ENCODE data around the gene SAMD3.
"Not testable (repeated sequence)": the region's sequence is repeated elsewhere in the genome, so short reads cannot be mapped to it uniquely, and the experiment has no call there.

Gene SAMD3

DNA sequence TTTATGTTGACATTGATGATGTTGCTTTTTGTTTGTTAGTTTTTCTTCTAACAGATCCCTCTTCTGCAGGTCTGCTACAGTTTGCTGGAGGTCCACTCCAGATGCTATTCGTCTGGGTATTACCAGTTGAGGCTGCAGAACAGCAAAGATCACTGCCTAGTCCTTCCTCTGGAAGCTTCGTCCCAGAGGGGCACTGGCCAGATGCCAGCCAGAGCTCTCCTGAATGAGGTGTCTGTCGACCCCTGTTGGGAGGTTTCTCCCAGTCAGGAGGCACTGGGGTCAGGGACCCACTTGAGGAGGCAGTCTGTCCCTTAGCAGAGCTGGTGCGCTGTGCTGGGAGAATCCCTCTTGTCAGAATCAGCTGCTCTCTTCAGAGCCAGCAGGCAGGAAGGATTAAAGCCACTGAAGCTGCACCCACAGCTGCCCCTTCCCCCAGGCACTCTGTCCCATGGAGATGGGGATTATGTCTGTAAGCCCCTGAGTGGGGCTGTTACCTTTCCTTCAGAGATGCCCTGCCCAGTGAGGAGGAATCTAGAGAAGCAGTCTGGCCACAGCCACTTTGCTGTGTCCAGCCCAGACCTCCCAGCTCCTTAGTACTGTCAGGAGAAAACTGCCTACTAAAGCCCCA, 49.3 kb downstream of the SAMD3 start:
- DNase-seq (ENCODE audit: low read depth): not testable (repeated sequence)

DNA sequence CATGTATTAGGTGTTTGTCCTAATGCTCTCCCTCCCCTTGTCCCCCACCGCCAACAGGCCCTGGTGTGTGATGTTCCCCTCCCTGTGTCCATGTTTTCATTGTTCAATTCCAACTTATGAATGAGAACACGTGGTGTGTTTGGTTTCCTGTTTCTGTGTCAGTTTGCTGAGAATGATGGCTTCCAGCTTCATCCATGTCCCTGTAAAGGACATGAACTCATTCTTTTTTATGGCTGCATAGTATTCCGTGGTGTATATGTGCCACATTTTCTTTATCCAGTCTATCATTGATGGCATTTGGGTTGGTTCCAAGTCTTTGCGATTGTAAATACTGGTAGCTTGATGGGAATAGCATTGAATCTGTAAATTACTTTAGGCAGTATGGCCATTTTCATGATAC, 52.6 kb downstream of the SAMD3 start:
- not testable (repeated sequence) for DNase-seq (ENCODE audit: low read depth)

DNA sequence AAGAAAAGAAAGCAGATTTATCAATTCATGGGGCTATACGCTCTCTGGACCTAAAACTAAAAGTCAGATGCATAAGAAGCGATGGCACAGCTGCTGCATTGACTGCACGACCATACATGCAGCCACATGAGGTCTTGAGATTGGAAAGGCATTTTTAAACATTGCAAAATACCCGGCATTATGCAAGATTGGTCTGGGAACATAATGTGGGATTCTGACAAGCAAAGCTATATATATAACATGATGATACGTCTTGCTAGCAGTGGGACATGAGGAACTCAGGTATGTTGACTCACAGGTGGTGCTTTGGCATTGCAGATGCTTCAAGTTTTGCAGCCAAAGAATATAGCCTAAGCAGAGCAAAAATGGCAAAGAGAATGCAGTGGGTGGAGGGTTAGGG, 55.1 kb downstream of the SAMD3 start:
- no peak for DNase-seq (ENCODE audit: low read depth)

DNA sequence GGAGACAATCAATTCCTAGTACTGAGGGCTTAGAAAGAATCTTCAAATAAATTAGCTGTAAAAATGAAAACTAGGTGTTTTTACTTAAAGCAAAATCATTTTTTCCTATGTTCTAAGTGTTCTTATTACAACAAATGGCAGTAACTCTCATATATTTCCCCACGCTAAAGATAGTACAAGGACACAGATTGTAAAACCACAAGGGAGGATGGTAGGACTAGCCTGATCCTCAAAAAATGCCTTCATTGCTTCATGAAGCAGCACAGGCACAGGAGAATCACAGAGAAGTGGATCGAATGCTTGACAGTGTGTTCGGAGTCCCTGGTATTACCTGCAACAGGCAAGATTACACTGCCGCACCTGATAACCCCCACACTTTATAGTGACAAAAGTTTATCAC, 58.5 kb downstream of the SAMD3 start:
- DNase-seq (ENCODE audit: low read depth): no peak

DNA sequence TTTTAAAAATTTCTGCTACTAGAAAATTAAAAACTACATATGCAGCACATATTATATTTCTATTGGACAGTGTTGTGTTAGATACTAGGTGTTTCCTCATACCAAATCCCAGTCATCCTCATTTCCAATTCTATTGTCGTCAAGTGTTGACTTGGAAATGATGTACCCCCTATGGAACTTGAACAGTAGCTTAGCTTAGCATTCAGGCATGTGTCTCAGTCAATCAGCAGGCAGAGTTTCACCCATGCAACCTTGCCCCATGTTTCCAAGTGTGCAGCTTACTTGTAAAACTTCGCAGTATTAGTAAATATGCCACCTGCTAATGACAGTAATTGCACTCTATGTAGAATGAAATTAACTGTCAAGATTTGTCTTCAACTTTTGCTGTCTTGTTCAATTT, 59.5 kb downstream of the SAMD3 start:
- no peak for DNase-seq (ENCODE audit: low read depth)

DNA sequence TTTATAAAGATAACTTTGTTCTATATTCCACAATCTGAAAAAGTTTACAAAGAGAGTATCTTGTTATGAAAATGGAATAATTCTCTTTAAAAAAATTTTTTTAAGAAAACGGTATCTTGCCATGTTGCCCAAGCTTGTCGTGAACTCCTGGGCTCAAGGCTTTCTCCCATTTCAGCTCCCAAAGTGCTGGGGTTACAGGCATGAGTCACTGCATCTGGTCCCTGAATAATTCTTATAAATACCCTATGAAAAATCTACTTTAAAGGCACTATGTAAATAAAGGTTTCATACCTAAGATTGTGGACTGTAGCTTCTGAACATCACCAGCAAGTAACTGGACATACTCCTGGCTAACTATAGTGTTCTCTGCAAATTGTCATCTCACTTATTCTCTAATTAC, 60.3 kb downstream of the SAMD3 start:
- no peak for DNase-seq (ENCODE audit: low read depth)

DNA sequence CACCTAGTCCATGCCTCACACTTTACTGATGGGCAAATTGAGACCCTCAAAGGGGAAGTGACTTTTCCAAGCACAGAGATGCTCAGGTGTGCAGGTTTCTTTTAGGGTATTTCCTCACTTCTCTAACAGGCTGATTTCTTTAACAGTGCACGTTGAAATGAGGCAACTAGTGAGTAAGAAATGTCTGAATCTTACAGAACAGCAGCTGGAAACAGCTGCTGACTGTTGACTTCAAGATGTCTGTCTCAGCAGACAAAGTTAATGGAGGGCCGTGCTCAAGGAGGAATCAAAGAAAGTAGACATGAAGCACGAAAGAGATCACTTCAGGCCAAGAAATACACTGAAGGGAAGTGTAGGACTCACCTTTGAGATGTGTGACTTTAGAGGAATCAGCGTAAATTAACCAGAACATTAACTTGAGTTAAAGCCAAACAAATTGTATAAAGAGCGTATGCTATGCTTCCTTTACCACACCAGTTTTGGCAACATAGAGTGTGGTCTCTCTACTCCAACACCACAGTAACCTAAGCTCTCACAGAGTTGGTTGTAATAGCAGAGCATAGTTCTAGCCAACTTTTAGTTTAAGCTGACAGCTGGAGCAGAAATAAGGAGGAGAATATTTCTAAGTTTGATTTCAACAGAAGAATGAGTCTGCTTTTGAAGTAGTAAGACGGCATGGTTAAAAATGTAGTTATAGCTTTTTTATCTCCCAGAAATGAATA, 60.9 kb downstream of the SAMD3 start:
- DNase-seq (ENCODE audit: low read depth): no peak

DNA sequence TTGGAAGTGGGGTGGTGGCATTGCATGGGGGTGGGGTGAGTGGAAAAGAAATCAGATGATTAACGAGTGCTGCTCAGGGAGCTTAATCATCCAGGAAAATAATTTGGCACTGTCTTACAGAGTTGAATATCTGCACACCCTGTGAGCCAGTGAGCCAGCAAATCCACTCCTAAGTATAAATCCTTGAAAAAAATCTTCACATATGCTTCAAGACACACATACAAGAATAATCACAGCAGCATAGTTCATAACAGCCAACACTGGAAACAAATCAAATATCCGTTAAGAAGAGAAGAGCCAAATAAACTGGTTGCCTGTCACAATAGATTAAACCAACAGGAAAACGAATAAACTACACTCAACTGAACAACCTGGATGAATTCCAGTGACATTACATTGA, 62.8 kb downstream of the SAMD3 start:
- DNase-seq (ENCODE audit: low read depth): no peak

DNA sequence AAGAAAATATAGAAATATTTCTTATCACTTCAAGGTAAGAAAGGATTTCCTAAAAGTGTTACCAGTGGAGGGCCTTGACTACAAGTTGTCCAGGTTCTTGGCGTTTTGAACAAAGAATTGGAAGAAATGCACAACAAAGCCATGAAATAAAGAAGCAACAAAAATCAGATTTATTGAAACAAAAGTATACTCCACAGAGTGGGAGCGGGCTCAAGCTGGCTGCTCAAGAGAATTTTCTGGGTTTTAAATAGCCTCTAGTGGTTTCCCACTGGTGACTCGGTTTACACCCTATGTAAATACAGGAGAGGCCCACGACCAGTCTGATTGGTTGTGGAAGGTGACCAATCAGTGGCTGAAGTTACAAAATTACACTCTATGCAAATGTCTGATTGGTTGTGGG, 64.2 kb downstream of the SAMD3 start:
- DNase-seq (ENCODE audit: low read depth): no peak

DNA sequence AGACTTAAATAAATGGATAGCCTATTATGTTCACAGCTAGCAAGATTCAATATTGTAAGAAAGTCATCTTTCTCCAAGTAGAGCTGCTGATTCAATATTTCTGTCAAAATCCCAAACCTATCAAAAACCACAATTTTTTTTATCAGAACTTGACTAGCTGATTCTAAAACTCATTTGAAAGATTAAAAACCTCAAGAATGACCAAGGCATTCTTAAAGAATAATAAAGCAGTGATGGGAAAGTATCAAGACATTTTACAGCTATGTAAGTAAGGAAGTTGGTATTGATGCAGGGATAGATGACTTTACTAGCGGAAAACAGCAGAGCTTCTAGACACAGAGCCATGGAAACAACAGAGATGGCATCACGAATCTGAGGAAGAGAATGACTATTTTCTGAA, 64.7 kb downstream of the SAMD3 start:
- DNase-seq (ENCODE audit: low read depth): no peak

DNA sequence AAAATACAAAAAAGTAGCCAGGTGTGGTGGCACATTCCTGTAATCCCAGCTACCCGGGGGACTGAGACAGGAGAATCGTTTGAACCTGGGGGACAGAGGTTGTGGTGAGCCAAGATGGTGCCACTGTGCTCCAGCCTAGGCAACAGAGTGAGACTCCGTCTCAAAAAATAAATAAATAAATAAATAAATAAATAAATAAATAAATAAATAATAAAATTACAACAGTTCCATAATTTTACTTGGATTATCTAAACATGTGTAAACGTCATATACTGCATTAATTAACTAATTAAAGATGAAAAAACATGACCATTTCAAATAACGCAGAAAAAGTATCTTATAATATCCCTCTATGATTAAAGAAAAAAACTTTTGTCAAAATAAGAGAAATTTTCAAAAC, 65.8 kb downstream of the SAMD3 start:
- no peak for DNase-seq (ENCODE audit: low read depth)

DNA sequence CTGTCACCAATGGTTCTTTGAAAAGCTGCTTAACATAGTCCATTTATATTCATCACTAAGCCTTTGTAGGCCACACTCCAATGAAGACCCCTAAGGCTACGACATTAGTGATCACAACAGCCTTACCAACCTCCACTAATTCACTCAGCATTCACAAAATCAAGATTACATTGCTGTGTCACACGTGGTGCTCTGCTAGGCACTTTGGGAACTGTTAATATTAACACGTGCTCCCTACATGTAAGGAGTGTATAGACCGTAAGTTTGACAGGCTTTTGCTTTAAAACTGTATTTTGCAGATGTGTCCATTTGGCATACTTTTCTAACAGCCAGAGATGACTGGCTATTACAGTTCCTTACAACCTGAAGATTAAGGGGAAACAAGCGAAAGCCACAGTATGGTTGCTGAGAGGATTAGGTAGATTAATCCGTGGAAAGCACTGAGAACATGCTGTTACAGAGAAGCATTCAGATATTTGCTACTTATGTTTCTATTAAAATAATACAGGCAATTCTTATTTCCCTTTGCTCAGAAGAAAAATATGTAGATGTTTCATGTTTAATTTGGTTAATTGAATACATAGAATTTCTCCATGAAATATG, 69.7 kb downstream of the SAMD3 start:
- DNase-seq (ENCODE audit: low read depth): no peak

DNA sequence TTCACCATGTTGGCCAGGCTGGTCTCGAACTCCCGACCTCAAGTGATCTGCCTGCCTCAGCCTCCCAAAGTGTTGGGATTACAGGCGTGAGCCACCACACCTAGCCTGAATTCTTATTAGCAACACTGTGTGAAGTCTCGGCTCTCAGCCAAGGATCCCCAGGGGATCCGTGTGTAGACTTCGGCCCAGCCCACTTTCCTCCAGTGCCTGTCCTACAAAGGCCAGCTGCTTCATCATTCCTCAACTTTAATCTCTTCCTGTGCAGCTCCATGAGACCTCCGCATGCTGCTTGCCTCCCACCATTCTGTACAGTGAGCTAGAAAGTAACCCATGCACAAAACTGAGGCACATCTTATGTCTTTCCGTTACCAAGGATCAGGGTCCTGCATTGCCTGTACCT, 71.8 kb downstream of the SAMD3 start:
- no peak for DNase-seq (ENCODE audit: low read depth)

DNA sequence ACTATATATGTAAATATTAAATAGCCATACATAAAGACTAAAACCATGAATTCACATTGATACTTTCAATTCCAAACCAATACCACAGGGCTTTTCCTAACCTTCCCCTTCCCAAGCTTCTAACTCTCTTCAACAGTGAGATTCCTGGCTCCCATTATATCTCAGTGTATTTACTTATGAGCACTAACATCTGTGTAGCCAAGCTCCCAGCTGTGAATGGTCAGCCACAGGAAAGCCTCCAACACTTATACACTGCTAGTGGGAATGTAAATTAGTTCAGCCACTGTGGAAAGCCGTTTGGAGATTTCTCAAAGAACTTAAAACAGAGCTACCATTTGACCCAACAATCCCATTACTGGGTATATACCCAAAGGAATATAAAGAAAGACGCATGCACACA, 73.7 kb downstream of the SAMD3 start:
- DNase-seq (ENCODE audit: low read depth): not testable (repeated sequence)

DNA sequence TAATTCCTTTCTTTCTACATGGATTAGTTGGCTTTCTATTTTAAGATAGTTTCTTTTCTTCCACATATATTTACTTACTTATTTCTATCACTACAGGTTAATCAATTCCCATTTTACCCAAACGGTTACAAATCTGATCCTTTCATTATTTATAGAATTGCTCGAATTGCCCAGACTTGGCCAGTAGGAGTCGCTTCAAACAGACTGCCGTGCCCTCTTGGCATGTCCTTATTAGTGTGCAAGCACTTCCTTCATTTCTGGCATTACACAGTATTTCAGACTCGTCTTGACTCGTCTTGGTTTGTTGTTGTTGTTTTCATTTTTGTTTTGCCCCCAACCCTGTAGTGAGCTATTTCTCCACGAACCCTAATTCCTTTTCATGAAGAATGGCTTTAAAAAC, 74.6 kb downstream of the SAMD3 start:
- DNase-seq (ENCODE audit: low read depth): no peak

DNA sequence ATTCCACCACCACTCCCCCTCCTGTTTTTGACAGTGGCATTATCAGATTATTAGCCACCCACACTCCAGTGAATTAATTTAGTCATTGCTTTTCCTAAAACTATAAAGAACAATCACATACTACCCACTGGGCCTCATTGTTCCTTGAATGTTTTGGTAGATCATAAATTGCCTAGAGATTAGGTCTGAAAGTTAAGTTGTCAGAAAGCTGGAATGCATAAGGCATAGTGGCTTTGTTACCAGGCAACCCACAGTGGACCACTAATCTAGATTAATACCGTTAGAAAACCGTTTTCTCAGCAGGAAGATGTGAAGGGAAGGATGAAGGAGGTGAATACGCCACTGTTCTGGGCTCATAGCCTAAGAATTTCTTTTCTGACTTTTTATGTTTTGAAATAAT, 75.6 kb downstream of the SAMD3 start:
- no peak for DNase-seq (ENCODE audit: low read depth)

DNA sequence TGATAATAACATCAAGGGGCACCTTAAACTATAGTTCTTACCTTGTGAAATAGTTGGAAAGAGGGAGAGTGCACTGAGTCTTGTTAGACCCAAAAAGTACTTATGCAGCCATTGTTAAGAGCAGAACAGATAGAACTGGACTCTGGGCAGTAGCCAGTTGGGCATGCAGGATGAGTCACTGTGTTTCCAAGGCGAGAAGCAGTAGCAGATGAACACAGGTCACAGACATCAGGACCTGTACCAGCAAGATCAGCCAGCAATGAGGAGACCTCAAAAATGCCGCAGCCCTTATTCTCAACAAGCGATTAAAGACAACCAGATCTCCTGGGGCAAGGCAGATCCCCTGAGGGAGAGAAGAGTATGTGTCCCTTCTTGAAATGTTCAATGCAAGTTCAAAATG, 79.0 kb downstream of the SAMD3 start:
- DNase-seq (ENCODE audit: low read depth): no peak

DNA sequence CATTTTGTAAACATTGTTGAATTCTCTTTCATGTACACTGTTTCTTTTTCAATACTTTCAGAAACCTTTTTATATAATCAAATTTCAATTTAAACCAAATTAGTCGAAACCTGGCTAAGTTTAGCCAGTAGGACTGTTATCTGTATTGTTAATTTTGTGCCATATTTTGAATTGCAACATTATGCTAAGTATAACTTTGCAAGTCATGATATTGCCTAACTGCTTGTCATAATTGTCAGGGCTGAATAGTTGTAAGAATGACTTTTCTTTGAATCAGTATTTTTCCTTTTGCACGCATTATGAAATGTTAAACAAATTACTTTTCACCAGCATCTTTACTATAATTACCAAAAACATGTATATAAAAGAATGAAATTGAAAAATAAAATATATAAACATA, 82.7 kb downstream of the SAMD3 start:
- DNase-seq (ENCODE audit: low read depth): no peak

DNA sequence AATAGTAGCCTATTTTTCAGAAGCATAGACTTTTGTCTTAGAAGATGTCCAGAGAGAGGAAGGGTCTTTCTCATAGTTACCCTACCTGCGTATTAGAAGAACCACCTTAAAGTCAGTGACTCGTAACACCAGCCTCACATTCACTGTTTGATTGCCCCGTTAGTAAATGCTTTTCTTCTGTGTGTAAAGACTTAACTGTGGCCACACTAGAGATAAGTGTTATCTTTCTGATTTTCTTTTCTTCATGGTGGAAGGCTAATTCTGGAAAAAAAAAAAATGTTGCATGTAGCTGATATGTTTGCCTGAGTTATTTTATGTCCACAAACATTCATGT, 83.9 kb downstream of the SAMD3 start:
- no peak for DNase-seq (ENCODE audit: low read depth)

DNA sequence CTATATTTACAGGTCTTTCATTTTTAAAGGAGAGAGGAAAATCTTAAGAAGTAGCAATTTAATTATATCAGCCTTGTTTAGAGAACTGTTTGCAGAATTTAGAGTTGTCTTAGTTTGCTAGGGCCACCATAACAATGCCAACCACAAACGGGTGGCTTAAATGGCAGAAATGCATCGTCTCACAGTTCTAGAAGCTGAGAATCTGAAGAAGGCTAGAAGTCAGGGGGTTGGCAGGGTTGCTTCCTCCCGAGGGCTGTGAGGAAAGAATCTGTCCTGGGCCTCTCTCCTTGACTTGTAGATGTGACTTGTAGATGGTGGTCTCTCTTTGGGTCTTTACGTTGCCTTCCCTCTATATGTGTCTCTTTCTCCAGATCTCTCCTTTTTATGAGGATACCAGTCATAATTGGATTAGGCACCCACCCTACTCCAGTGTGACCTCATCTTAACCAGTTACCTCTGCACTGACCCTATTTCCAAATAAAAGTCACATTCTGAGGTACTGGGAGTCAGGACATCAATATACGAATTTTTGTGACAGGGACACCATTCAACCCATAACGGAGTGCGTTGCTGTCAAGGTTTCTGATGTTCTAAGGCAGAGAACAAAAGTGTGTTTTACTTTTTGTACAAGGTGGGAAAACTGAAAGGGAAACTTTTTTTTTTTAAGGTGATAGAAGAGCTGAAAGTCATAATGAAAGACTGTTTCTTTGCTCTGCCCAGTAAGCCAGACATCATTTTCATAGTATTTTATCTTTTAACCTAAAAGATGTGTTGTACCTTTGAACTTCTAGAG, 84.4 kb downstream of the SAMD3 start:
- DNase-seq (ENCODE audit: low read depth): no peak

DNA sequence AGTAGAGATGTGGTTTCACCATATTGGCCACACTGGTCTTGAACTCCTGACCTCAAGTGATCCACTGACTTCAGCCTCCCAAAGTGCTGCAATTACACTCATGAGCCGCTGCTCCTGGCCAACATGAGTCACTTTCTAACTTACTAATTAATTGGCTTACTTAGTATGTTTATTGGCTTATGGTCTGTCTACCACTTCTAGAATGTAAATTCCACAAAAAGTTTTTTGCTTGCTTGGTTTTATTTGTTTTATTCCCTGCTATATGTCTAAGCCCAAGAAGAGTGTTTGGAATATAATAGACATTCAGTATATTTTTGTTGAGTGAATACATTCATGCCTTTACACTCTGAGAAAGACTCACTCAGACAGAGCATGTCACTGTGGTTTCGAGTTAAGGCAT, 86.0 kb downstream of the SAMD3 start:
- no peak for DNase-seq (ENCODE audit: low read depth)

DNA sequence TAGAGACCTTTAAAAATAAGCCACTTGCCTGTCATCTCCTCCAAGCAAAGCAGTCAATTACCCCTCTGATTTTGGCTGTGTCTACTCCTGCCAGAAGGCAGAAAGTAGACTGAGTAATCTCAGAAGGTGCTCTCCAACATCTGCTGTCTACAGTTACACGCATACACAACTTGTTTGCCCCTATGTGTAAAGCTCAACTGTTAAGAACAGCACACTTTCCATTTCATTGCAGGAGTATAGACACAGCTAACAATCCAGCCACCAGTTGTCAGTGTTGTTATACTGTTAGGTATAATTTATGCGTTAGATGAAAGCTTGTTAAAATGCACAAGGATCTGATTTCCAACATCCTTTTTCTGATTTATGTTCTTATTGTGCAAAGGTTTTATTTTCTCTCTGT, 88.2 kb downstream of the SAMD3 start:
- DNase-seq (ENCODE audit: low read depth): no peak

DNA sequence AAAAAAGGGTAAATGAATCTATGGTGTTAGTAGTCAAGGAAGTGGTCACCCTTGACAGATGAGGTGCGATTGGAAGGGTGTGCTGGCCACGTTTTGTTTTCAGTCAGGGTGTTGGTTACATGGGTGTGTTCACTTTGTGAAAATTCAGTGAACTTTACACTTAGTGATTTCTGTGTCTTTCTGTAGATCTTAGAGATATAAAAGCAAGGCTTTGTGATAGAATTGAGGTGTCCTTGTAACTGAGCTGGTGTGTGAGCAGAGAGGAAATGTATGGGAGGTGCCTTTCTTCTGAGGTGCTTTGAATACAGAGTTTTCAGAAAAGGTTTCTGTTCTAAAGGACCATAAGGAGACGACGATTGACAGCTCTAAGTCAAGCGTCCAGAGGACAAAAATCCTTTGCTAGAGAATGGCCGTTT, 90.5 kb downstream of the SAMD3 start:
- peak; percentile 33 for DNase-seq (ENCODE audit: low read depth)
